Measurements from ENCODE around the gene NUDT16L1. TPM values are rescaled to one million over a fixed set of nuclear protein-coding genes. Genes with fewer than 3 reads are reported as not detected.
A peak's percentile ranks its signal among the peaks of the same experiment; 100 is the strongest.

Gene NUDT16L1
- total and polyA plus RNA-seq, 2 of the 13 experiments (the other 11 are each of a cell fraction or from before 2014, with no cell fraction given) = 28.0 to 40.5 TPM

GRCh38 chr16:4693296-4693955, at the start of gene NUDT16L1 (continued):
- TF ChIP-seq FOXO4 (CRISPR knock-in tag; conservative IDR thresholded peaks at IDR 0.05) = no peak
- no peak for TF ChIP-seq JUN (CRISPR knock-in tag; IDR thresholded peaks at IDR 0.05)
- no peak for TF ChIP-seq USF2 (IDR thresholded peaks at IDR 0.05; ENCODE audit: low read depth, low read length)
- no peak for TF ChIP-seq USF2 (CRISPR knock-in tag; IDR thresholded peaks at IDR 0.05; ENCODE audit: borderline replicate concordance)
- TF ChIP-seq NR2F6 (IDR thresholded peaks at IDR 0.05) = no peak
- TF ChIP-seq NR2F6 (CRISPR knock-in tag; IDR thresholded peaks at IDR 0.05) = 0 out of 2 replicates have a peak, but pooled peaks have one; percentile 36
- TF ChIP-seq ZBTB39 (CRISPR knock-in tag; IDR thresholded peaks at IDR 0.05) = no peak
- peak; percentile 67 for TF ChIP-seq HNRNPLL (IDR thresholded peaks at IDR 0.05; ENCODE audit: low read depth, low read length, poor library complexity, severe bottlenecking)
- TF ChIP-seq FOXK2 (IDR thresholded peaks at IDR 0.05) = no peak
- TF ChIP-seq ZNF383 (CRISPR knock-in tag; IDR thresholded peaks at IDR 0.05; ENCODE audit: borderline replicate concordance) = no peak
- TF ChIP-seq ZNF329 (CRISPR knock-in tag; IDR thresholded peaks at IDR 0.05; ENCODE audit: low read depth) = peak; percentile 64; the same call in 1 of the 2 replicates
- TF ChIP-seq ATF3 (CRISPR knock-in tag; IDR thresholded peaks at IDR 0.05) = 0 out of 2 replicates have a peak, but pooled peaks have one; percentile 20
- TF ChIP-seq TGIF2 (CRISPR knock-in tag; IDR thresholded peaks at IDR 0.05) = no peak
- TF ChIP-seq ZNF687 (CRISPR knock-in tag; IDR thresholded peaks at IDR 0.05) = peak; percentile 76
- TF ChIP-seq MAX (IDR thresholded peaks at IDR 0.05) = peak; percentile 47; the same call in 1 of the 2 replicates
- no peak for TF ChIP-seq ZNF10 (CRISPR knock-in tag; IDR thresholded peaks at IDR 0.05; ENCODE audit: borderline replicate concordance, low read depth)
- no peak for TF ChIP-seq ZNF101 (CRISPR knock-in tag; IDR thresholded peaks at IDR 0.05; ENCODE audit: borderline replicate concordance, low read depth)
- TF ChIP-seq REPIN1 (CRISPR knock-in tag; IDR thresholded peaks at IDR 0.05; ENCODE audit: borderline replicate concordance, low read depth) = no peak
- no peak for TF ChIP-seq TCF7 (IDR thresholded peaks at IDR 0.05; ENCODE audit: low read depth)
- no peak for TF ChIP-seq ZNF207 (IDR thresholded peaks at IDR 0.05; ENCODE audit: borderline replicate concordance)

Data from HepG2 (cell line).